HFFc6 (cell line): ENCODE data around the gene RIPPLY2. TPM values are rescaled to one million over a fixed set of nuclear protein-coding genes. Genes with fewer than 3 reads are reported as not detected.

Experiments used
- DNase-seq: peaks from one replicate; pipeline ENCODE4 v3.0.0-alpha.2; 2018
- H3K27ac Mint-ChIP-seq: 2 replicates; pipeline ENCODE4 v1.8.0; 2020; ENCODE audit warnings: mild to moderate bottlenecking, mixed read lengths
- H3K27me3 Mint-ChIP-seq: 2 replicates; pipeline ENCODE4 v1.8.0; 2021; ENCODE audit warnings: mild to moderate bottlenecking, moderate library complexity, mixed read lengths; ENCODE audit not compliant: insufficient read depth
- H3K36me3 Mint-ChIP-seq: 2 replicates; pipeline ENCODE4 v1.8.0; 2021; ENCODE audit warnings: low read depth, mixed read lengths
- H3K4me1 Mint-ChIP-seq: 2 replicates; pipeline ENCODE4 v1.8.0; 2020; ENCODE audit warnings: low read depth, mixed read lengths
- H3K4me3 Mint-ChIP-seq: 2 replicates; pipeline ENCODE4 v1.8.0; 2020; ENCODE audit warnings: mild to moderate bottlenecking, moderate library complexity, mixed read lengths
- H3K9me3 Mint-ChIP-seq: 2 replicates; pipeline ENCODE4 v1.8.0; 2020; ENCODE audit warnings: mild to moderate bottlenecking, mixed read lengths
- total RNA-seq, 6 experiments: library from RNA; stranded (reverse); fragmentation: NEBNext Ultra II Directional; extraction: Animal tissue kit (Norgen Biotek cat#: 25700); gene quantifications; 2 replicates in 1 of 6; 3 replicates in 5 of 6; pipeline ENCODE4 v1.2.3, GENCODE V29; 2021
- TF ChIP-seq, protein P1 (sequence below): fragments of 200-600 bp; sonication (generic); IDR thresholded peaks from 2 replicates; pipeline ENCODE4 v1.5.0; 2021; ENCODE audit warnings: antibody characterized with exemption, mild to moderate bottlenecking

Gene RIPPLY2
- total RNA-seq, 6 experiments from 2014 or later: not detected

DNA sequence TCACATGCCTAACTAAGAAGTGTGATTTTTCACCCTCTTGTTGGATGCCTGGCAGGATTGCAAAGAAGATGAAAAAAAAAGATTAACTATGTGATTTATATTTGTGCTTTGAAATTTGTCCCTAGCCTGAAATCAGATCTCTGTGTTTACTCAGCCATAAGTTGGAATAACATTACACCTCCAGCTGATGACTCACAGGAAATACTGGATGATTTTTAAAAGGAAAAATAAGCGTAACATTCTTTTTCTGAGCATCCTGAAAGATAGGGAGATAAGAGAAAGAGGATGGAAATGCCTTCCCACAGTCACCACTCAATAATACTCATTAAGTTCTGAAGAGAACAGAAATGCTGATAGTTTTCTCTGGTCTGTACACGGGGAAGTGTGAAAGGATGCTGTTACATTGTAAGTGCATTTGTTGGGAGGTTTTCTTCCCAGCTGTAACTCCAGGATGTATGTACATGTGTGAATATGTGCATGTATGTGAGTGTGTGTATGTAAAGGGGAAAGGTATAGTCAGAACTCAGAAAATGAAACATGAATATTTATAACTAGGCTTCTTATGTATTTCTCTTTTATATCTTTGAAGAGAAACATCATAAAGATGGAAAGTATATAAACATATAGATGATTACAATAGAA lies 37.4 kb upstream of the RIPPLY2 start:
- Mint-ChIP-seq H3K36me3 (no peaks in the 10 kb centered on the region), H3K9me3 (no peaks in the 10 kb centered on the region), H3K27ac (no peak overlapping the region), H3K27me3 (no peaks in the 10 kb centered on the region), H3K4me3 (no peak overlapping the region), H3K4me1 (no peaks in the 10 kb centered on the region)
- DNase-seq: peak; percentile 7
- TF ChIP-seq, protein P1, sequence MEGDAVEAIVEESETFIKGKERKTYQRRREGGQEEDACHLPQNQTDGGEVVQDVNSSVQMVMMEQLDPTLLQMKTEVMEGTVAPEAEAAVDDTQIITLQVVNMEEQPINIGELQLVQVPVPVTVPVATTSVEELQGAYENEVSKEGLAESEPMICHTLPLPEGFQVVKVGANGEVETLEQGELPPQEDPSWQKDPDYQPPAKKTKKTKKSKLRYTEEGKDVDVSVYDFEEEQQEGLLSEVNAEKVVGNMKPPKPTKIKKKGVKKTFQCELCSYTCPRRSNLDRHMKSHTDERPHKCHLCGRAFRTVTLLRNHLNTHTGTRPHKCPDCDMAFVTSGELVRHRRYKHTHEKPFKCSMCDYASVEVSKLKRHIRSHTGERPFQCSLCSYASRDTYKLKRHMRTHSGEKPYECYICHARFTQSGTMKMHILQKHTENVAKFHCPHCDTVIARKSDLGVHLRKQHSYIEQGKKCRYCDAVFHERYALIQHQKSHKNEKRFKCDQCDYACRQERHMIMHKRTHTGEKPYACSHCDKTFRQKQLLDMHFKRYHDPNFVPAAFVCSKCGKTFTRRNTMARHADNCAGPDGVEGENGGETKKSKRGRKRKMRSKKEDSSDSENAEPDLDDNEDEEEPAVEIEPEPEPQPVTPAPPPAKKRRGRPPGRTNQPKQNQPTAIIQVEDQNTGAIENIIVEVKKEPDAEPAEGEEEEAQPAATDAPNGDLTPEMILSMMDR: no peak

DNA sequence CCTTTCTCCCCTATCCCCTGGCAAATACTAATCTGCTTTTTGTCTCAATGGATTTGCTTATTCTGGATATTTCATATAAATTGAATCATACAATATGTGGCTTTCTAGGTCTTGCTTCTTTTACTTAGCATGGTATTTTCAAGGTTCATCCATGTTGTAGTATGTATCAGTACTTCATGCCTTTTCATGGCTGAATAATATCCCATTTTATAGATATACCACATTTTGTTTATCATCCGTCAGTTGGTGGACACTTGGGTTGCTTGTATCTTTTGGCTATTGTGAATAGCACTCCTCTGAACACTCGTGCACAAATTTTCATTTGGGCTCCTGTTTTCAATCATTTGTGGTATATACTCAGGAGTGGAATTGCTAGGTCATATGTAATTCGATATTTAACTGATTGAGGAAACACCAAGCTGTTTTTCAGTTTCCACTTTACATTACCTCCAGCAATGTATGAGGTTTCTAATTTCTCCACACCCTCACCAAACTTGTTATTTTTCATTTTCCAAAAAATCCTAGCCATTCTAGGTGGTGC lies 30.5 kb upstream of the RIPPLY2 start:
- H3K36me3 Mint-ChIP-seq: no peaks in the 10 kb centered on the region
- H3K4me3 Mint-ChIP-seq: no peak overlapping the region
- H3K4me1 Mint-ChIP-seq: no peaks in the 10 kb centered on the region
- DNase-seq: no peak
- no peak overlapping the region for H3K27ac Mint-ChIP-seq
- H3K27me3 Mint-ChIP-seq: no peaks in the 10 kb centered on the region
- TF ChIP-seq, protein P1: no peak
- H3K9me3 Mint-ChIP-seq: no peaks in the 10 kb centered on the region

DNA sequence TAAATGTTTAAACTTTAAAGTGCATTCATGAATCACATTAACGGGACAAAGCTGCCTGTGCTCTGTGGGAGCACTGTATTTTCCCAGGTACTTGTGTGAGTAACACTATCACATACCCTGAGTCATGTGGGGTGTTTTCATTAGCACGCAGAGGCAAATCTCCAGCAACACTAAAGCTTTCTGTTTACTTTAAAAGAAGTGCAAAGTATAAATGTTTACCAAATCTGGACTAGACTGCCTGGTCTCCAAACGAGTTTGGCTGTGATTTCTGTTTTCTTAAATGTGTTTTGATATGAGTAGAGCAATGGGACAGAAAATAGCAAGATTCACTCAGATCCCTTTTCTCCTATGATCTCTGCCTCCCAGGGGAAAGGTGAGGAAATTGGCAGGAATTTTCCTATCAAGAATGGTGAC lies 28.8 kb upstream of the RIPPLY2 start:
- no peak for DNase-seq
- H3K27ac Mint-ChIP-seq: no peak overlapping the region

DNA sequence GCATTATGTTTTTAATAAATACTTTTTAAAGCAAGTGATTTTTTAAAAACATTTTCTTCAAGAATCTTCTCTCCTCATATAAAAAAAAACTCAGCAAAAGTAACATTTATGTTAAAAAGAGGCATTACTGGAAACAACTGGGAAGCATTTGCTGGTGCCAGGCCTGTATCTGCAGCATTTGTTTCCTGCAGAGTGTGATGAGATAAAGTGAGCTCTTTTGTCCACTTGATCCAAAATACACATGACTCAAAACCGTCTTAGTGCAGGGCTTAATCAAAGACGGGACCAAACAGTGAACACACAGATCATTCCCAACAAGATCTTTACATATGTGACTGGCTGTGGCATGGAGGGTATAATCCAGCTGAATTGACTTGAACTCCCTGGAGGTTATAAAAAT lies 28.3 kb upstream of the RIPPLY2 start:
- TF ChIP-seq, protein P1: no peak
- no peak for DNase-seq
- no peak overlapping the region for H3K27ac Mint-ChIP-seq

More for the DNA sequence above, 28.8 kb upstream of the RIPPLY2 start:
- TF ChIP-seq, protein P1: no peak
- Mint-ChIP-seq H3K4me1 (no peaks in the 10 kb centered on the region), H3K4me3 (no peak overlapping the region), H3K9me3 (no peaks in the 10 kb centered on the region), H3K27me3 (no peaks in the 10 kb centered on the region), H3K36me3 (no peaks in the 10 kb centered on the region)

DNA sequence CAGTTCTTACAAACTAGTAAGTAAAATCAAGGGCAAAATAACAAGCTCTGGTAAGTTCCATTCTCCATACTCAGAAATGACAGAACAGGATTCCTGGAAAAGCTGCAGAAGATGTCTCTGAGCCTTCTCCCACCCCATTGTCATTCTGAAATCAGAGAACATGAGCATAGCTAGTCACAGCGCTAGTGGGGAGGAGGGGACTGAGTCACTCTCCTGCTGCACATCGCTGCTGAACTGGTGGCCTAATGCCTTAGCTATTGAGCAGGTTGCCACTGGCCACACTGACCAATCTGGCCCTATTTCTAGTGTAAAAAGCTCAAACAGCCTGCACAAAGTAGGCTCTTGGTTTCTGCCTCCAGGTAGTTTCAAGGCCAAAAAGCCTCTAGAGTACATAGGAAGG lies 26.1 kb upstream of the RIPPLY2 start:
- H3K4me3 Mint-ChIP-seq: no peak overlapping the region
- H3K27ac Mint-ChIP-seq: no peak overlapping the region
- no peaks in the 10 kb centered on the region for H3K4me1 Mint-ChIP-seq
- no peaks in the 10 kb centered on the region for H3K27me3 Mint-ChIP-seq
- H3K36me3 Mint-ChIP-seq: no peaks in the 10 kb centered on the region
- no peaks in the 10 kb centered on the region for H3K9me3 Mint-ChIP-seq
- no peak for DNase-seq
- TF ChIP-seq, protein P1: no peak

More for the DNA sequence above, 28.3 kb upstream of the RIPPLY2 start:
- Mint-ChIP-seq H3K27me3 (no peaks in the 10 kb centered on the region), H3K4me1 (no peaks in the 10 kb centered on the region), H3K36me3 (no peaks in the 10 kb centered on the region), H3K9me3 (no peaks in the 10 kb centered on the region), H3K4me3 (no peak overlapping the region)
